ENCODE measurements around the gene RING1. TPM values are rescaled to one million over a fixed set of nuclear protein-coding genes. Genes with fewer than 3 reads are reported as not detected.

Gene RING1
- total and polyA plus RNA-seq, 2 donors: 19.1 to 48.3 TPM

DNA sequence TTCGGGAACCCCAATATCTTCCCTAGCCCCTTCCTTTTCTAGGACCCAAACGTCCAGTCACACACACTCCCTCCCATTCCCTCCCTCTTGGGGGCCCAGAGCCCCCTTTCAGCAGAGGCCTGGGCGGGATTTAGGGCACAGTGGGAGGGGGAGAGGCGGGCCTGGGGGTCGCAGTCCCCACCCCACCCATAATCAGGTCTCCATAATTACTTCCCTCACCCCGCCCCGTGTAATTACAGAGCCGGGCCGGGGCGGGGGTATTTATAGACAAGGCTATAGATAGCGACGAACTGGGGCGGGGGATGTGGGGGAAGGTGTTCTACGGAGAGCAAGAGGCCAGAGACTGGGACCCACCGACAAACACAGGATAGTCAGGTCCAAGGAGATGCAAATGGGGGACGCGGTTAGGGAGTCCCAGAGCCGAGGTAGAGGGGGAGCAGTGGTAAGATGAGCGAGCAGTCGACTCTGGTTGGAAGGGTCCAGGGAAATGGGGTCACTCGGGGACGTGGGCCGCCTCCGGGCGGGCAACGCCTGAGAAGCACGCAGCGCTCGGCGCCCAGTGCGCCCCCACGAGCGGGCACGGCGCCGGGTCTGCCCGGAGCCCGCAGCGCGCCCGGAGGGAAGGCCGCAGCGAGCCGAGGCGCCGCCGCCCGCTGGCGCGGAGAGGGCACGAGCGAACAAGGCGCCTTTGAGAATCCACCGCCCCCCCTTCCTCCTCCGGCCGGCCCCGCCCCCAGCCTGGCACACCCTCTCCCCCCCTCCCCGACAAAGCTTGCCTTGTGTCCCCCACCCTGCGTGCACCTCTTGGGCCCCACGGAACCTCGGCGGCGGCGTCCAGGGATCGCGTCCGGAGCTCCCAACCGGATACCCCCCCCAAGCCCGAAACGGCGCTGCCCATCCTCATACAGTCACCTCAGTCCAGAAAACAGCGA is 15.4 kb upstream of the RING1 start:
- peak overlapping the region; percentile 21 for H3K4me3 ChIP-seq (ENCODE audit: low read depth, low read length)
- 3% methylated on average over 72 of the region's 72 CpGs for WGBS
- no peak for DNase-seq (ENCODE audit: extremely low spot score)
- H3K4me1 ChIP-seq (ENCODE audit: insufficient read depth): no peaks in the 10 kb centered on the region
- no peak overlapping the region for H3K27ac ChIP-seq (ENCODE audit: low read depth)
- no peaks in the 10 kb centered on the region for H3K36me3 ChIP-seq (ENCODE audit: insufficient read depth)

DNA sequence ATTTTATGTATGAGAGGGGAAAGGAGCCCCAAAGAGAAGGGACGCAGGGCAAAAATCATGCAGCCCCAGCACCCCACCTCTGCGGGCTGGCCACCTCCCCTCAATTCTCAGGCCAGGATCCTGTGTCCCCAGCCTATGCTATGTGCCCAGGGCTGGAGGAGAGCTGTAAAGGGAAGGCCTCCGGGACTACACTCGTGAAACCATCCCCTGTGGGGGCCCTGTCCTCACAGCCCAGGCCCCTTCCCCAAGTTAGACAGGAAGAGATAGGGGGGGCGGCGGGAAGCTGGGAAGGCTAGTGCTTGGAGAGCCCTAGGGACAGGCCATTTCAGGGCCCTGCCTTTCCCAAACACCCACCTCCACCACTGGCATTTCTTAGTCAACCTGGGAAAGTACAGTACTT is 14.7 kb upstream of the RING1 start:
- no peak overlapping the region for H3K27ac ChIP-seq (ENCODE audit: low read depth)
- DNase-seq (ENCODE audit: extremely low spot score): no peak
- no peak overlapping the region for H3K4me3 ChIP-seq (ENCODE audit: low read depth, low read length)
- no peaks in the 10 kb centered on the region for H3K36me3 ChIP-seq (ENCODE audit: insufficient read depth)
- WGBS: 60% methylated on average over 6 of the region's 6 CpGs
- H3K4me1 ChIP-seq (ENCODE audit: insufficient read depth): no peaks in the 10 kb centered on the region

DNA sequence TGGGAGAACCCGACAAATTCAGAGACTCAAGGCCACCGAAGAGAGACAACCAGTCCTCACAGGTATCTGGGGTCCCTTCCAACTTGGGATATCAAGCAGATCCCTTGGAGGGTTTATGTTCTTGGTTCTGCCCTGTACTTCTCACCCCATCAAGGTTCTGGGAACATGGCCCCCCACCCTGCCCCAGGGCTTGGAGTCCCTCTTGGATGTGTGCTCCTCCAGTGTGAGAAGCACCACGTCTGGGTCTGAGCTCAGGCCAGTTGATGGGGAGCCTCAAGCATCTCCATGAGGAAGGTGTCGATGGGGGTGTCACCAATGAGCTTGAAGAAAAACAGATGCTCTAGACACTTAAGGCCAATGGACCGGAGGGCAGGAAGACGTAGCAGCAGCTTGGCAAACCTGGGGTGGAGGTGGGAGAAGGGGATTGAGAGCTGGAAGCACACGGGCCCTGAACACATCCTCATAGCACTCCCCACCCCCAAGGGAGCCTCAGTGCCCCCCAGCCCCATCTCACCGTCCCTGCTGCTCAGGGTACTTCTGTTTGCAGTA is 13.8 kb upstream of the RING1 start:
- no peak for DNase-seq (ENCODE audit: extremely low spot score)
- Histone ChIP-seq H3K27ac (ENCODE audit: low read depth) (no peak overlapping the region), H3K4me1 (ENCODE audit: insufficient read depth) (no peaks in the 10 kb centered on the region), H3K4me3 (ENCODE audit: low read depth, low read length) (no peak overlapping the region), H3K36me3 (ENCODE audit: insufficient read depth) (no peaks in the 10 kb centered on the region)
- WGBS: 51% methylated on average over 8 of the region's 8 CpGs

DNA sequence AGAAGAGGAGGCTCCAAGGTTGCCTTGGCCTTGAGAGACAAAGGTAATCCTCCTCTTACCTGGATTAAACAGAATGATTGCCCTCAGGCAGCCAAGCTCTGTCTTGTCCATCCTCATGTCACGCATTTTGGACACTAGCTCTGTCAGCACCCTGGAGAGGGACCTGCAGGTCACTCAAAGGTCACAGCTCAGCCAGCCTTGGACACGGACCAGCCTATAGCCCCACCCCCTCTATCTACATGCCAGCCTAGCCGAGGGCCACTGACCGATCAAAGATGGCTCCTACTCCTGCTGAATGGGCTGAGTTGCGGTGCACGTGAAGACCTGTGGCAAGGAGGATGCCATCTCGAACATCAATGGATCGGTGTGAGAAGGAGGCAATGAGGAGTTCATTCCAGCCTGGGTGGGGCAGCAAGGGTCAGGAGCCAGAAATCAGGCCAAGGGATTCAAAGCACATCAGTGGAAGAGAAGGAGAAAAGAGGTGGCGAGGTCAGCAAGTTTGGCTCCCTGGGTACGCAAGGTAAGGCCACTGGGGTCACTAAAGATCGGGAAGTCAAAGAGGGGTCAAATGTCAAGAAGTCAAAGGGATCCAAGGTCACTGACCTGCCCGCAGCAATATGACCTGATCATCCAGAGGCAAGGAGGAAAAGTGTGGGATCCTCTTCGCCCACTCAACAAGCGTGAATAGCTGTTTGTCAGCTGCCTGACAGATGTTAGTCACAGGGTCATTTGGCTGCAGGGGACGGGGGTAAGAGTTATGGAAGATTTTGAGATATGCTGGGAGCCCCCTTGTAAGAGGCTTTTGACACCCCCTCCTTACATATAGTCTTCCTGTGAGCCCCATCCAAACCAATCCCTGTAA is 12.8 kb upstream of the RING1 start:
- Histone ChIP-seq H3K4me3 (ENCODE audit: low read depth, low read length) (no peak overlapping the region), H3K4me1 (ENCODE audit: insufficient read depth) (no peaks in the 10 kb centered on the region), H3K36me3 (ENCODE audit: insufficient read depth) (no peaks in the 10 kb centered on the region), H3K27ac (ENCODE audit: low read depth) (no peak overlapping the region)
- DNase-seq (ENCODE audit: extremely low spot score): no peak
- WGBS: 77% methylated on average over 15 of the region's 15 CpGs

DNA sequence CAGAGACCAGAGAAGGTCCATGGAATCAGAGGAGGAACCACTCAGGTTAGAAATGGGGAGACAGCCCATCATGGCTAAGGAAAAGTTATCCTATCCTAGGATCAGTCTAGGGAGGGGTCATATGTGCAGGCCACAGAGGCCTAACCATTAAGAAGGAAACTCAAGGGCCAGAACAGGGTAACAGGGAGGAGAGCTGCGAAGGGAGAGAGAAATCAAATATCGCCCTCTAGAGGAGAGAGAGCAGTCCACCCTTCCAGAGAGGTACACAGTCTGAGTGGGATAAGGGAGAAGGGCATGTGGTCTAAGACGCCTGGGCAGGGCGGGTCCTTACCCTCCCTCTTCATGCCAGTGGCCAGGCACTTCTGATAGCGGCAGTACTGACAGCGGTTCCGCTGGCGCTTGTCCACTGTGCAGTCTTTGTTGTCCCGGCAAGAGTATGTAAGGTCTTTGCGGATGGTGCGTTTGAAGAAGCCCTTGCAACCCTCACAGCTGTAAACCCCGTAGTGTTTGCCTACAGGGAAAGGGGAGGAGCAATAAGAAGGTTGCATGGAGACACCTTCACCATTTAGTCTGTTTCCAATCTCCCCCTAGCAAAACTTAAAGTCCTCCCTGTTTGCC is 10.8 kb upstream of the RING1 start:
- WGBS: 40% methylated on average over 12 of the region's 12 CpGs
- H3K36me3 ChIP-seq (ENCODE audit: insufficient read depth): no peaks in the 10 kb centered on the region
- no peak overlapping the region for H3K4me3 ChIP-seq (ENCODE audit: low read depth, low read length)
- no peak overlapping the region for H3K27ac ChIP-seq (ENCODE audit: low read depth)
- H3K4me1 ChIP-seq (ENCODE audit: insufficient read depth): peaks cover 2% of the 10 kb centered on the region
- DNase-seq (ENCODE audit: extremely low spot score): no peak

DNA sequence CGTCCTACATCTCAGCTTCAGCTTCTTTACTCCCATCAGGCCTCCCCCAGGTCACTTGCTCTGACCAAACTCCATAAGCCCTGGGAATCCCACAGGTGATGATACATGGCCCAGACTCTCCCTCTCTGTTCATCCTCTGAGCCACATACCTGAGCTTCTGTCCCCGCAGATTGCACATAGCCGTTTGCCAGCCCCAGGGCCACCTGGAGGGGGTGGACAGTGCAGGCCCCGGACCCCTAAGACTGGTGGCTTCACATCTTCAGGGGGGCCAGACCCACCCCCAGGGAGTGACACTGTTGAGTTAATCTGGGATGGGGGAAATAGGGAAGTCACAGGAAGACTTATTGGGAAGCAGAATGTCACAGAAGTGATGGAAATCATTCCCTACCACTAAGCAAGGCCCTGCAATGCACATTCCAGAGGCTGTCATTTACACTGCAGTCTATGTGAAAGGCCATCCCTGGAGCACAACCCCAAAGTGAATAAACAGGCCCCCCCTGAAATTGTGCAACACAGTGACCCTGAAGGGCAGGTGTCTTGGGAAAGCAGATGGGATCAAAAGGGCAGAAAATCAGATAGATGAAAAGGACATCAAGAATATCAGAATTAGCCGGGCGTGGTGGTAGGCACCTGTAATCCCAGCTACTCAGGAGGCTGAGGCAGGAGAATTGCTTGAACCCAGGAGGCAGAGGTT is 10.0 kb upstream of the RING1 start:
- Histone ChIP-seq H3K36me3 (ENCODE audit: insufficient read depth) (no peaks in the 10 kb centered on the region), H3K27ac (ENCODE audit: low read depth) (no peak overlapping the region), H3K4me3 (ENCODE audit: low read depth, low read length) (no peak overlapping the region), H3K4me1 (ENCODE audit: insufficient read depth) (peaks cover 2% of the 10 kb centered on the region)
- 85% methylated on average over 6 of the region's 6 CpGs for WGBS
- DNase-seq (ENCODE audit: extremely low spot score): no peak

DNA sequence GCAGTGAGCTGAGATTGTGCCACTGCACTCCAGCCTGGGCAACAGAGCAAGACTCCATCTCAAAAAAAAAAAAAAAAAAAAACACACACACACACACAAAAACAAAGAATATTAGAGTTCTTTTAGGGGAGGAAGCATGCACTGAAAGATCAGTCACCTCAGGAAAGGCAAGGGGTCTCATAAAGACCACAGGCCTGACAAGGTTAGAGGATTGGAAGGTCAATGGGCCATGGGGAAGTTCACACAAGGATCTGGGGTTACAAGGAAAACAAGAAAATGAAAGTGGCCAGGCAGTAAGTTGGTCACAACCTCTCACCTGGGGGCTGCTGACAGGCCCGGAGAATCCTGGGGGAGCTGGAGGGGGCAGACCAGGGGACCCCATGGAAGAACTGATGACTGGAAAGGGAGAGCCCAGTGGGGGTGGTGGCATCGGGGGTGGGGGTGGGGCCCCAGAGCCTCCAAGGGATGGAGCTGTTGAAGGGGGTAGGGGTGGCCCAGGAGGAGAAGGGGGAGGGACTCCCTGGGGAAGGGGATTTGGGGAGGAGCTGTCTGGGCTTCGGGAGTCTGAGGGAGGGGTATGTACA is 9.4 kb upstream of the RING1 start:
- Histone ChIP-seq H3K4me3 (ENCODE audit: low read depth, low read length) (no peak overlapping the region), H3K27ac (ENCODE audit: low read depth) (no peak overlapping the region), H3K36me3 (ENCODE audit: insufficient read depth) (no peaks in the 10 kb centered on the region), H3K4me1 (ENCODE audit: insufficient read depth) (peaks cover 2% of the 10 kb centered on the region)
- no peak for DNase-seq (ENCODE audit: extremely low spot score)
- 44% methylated on average over 3 of the region's 3 CpGs for WGBS

DNA sequence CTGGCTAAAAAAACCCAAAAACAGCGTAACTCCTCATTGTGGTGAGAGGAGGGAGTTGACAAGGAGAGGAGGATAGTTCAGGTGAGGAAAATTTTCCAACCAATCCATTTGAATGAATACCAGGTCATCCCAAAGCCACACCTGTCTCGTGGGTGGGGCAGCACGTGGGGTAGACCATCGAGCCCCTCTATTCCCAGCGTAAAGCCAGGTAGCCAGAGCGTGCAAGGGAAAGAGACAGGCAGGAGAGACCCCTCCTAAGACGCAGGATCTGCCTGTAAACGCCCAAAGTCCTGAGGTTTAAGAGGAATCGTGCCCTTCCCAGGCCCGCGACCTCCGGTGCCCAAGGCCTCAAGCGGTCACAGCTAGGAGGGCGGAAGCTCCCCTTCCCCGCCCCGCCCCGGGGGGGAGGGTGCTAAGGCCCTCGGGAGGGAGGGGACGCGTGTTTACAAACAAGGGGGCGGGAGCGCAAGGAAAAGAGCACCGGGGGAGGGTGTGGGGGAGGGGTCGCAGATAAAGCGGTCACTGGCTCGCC is 8.5 kb upstream of the RING1 start:
- Histone ChIP-seq H3K4me1 (ENCODE audit: insufficient read depth) (peaks cover 2% of the 10 kb centered on the region), H3K4me3 (ENCODE audit: low read depth, low read length) (peak overlapping the region; percentile 82), H3K27ac (ENCODE audit: low read depth) (peak overlapping the region; percentile 94), H3K36me3 (ENCODE audit: insufficient read depth) (no peaks in the 10 kb centered on the region)
- WGBS: 3% methylated on average over 26 of the region's 26 CpGs
- no peak for DNase-seq (ENCODE audit: extremely low spot score)

DNA sequence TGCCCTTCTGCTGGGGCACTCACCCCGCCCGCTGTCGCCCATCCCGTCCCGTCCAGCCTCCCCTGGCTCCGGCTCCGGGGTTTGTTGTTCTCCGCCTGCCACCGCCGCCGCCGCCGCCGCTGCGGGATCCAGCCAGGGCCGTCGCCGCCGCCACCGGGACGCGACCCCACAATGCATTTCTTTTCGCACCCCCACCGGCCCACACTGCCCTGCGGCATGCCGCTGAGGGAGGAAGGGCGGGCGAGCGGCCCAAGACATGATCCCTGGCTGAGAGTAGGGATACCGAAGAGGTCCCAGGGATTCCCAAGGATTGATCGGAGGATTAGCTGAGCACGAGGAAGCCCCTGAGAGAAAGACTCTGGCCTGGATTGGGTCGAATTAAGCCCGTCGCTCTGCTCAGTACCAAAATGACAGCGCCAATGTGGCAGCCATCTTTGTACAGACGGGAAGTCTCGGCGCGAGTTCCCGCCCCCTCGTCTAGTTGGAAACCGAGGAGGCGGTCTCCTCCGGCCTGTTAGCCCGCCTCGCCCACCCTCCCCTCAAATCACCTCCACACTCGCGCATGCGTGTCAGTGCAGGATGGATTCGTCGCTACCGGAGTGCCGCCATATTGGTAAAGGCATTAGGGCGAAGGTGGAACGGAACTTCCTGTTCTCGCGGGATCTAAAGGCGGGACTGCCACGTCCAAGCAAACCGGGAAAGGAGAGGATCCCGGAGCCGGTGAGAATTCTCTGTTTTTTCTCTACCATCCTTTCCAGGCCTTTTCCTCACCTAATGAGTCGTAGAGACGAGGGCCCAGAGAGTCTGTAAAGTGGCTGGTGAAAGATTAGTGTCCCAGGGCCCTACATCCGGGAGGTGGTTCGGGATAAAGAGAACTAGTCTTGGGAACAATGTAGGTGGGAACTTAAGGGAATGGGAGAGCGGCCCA is 7.8 kb upstream of the RING1 start, which contains the start of the genes RXRB and SLC39A7:
TSS of gene RXRB (minus strand) at position 447 of the 928 bp plus-strand sequence. CDS start at position 258, 189 bp downstream.
TSS of gene SLC39A7 (plus strand) at position 649 of the 928 bp plus-strand sequence. CDS start 379 bp downstream, outside the sequence.
- Histone ChIP-seq H3K4me3 (ENCODE audit: low read depth, low read length) (peak within 1 kb of the TSS; percentile 82), H3K4me1 (ENCODE audit: insufficient read depth) (peaks cover 2% of the 10 kb centered on the region), H3K27ac (ENCODE audit: low read depth) (peak within 1 kb of the TSS; percentile 94), H3K36me3 (ENCODE audit: insufficient read depth) (no peaks in the 10 kb centered on the region)
- under 1% methylated on average over 68 of the region's 68 CpGs for WGBS
- DNase-seq (ENCODE audit: extremely low spot score): peak; percentile 99

DNA sequence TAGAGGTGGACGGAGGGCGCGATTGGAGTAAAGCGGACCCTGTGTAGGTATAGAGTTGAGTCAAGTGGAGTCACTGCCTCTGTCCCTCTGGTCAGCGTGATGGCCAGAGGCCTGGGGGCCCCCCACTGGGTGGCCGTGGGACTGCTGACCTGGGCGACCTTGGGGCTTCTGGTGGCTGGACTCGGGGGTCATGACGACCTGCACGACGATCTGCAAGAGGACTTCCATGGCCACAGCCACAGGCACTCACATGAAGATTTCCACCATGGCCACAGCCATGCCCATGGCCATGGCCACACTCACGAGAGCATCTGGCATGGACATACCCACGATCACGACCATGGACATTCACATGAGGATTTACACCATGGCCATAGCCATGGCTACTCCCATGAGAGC is 7.2 kb upstream of the RING1 start:
- no peak for DNase-seq (ENCODE audit: extremely low spot score)
- Histone ChIP-seq H3K27ac (ENCODE audit: low read depth) (peak overlapping the region; percentile 54), H3K4me3 (ENCODE audit: low read depth, low read length) (peak overlapping the region; percentile 82), H3K4me1 (ENCODE audit: insufficient read depth) (peaks cover 2% of the 10 kb centered on the region), H3K36me3 (ENCODE audit: insufficient read depth) (no peaks in the 10 kb centered on the region)
- WGBS: under 1% methylated on average over 14 of the region's 14 CpGs

DNA sequence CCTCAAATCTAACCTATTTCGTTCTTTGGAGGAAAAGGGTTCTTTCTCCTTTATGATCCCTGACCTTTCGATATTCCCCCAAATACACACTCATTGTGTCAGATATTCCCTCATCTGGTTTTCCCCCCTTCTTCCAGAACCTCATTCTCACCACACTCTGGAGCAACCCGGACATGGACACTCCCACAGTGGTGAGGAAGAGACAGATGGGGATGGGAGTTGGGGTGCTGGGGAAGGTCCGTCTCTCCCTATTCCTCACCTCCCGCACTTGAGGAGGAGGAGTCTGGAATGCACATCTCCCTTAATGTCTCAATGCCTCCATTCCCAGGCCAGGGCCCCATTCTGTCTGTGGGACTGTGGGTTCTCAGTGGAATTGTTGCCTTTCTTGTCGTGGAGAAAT is 6.4 kb upstream of the RING1 start:
- Histone ChIP-seq H3K4me1 (ENCODE audit: insufficient read depth) (peaks cover 2% of the 10 kb centered on the region), H3K27ac (ENCODE audit: low read depth) (no peak overlapping the region), H3K36me3 (ENCODE audit: insufficient read depth) (no peaks in the 10 kb centered on the region), H3K4me3 (ENCODE audit: low read depth, low read length) (no peak overlapping the region)
- no peak for DNase-seq (ENCODE audit: extremely low spot score)
- 80% methylated on average over 6 of the region's 6 CpGs for WGBS
